AG09319 (cell line): ENCODE data around the gene KLF11.
"Not testable (repeated sequence)": the region's sequence is repeated elsewhere in the genome, so short reads cannot be mapped to it uniquely, and the experiment has no call there.

Experiments
- DNase-seq: peaks from one replicate; pipeline ENCODE4 v3.0.0-alpha.2; 2010; ENCODE audit warnings: low read depth; ENCODE audit errors: extremely low read depth
- CTCF ChIP-seq: IDR thresholded peaks from 2 replicates; pipeline ENCODE4 v1.5.1; 2011; ENCODE audit warnings: low read depth, mild to moderate bottlenecking, inconsistent platforms, low read length, moderate library complexity

Gene KLF11

DNA sequence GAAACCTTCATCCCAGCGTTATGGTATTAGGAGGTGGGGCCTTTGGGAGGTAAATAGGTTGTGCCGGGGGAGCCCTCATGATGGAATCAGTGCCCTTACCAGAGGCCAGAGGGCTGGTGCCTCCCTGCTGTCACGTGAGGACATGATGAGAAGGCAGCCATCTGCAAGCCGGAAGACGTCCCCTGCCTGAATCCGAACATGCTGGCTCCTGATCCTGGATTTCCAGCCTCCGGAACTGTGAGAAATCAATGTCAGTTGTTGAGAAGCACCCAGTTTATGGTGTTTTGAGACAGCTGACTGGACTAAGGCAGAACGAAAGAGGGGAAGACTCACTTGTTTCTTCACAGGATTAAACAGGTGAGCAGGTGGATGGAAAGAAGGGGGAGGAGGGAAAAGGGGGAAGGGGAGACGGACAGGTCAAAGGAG lies 13.0 kb upstream of the KLF11 start:
- no peak for TF ChIP-seq CTCF
- DNase-seq, result no peak

DNA sequence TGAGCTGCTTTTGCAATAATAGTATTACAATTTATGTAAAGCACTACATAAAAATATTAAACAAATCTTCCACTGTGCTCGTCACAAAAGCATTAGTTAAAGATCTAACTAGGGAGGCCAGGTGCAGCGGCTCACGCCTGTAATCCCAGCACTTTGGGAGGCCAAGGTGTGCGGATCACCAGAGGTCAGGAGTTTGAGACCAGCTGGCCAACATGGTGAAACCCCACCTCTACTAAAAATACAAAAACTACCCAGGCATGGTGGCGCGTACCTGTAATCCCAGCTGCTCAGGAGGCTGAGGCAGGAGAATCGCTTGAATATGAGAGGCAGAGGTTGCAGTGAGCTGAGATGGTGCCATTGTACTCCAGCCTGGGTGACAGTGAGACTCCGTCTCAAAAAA lies 12.6 kb upstream of the KLF11 start:
- DNase-seq, result not testable (repeated sequence)

DNA sequence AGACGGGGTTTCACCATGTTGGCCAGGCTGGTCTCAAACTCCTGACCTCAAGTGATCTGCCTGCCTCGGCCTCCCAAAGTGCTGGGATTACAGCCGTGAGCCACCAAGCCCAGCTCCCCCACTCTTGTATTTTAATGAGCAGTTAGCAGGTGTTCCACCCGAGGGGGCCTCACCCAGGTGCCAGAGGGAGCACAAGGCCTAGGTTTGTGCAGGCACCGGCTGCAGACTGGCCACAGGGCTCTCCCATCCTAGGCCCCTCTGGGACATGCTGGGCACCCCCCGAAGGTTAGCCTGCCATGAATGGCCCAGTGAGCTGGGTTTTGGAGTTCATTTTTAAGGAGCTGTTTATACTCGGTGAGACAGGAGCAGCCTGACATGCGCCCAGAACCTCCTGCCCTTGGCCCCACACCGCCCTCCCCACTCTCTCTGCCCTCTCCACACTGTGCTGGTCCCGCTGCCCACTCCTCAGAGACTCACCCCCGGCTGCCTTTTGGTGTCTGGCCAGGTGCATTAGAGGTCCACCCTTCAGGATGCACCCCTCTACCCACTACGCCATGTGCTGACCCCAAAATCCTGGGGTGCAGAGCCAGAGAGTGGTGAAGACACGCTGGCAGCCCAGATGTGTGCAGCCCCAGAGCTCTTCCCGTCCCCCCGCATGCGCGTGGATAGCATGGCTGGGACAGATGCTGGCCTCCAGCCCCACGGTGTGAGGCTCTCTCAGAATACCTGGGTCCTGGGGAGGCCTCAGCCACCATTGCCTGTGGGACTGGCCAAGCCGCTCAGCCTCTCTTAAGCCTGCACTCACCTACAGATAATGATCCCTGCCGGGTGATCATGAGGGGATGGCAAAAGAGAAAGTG lies 11.2 kb upstream of the KLF11 start:
- no peak for TF ChIP-seq CTCF
- no peak for DNase-seq

DNA sequence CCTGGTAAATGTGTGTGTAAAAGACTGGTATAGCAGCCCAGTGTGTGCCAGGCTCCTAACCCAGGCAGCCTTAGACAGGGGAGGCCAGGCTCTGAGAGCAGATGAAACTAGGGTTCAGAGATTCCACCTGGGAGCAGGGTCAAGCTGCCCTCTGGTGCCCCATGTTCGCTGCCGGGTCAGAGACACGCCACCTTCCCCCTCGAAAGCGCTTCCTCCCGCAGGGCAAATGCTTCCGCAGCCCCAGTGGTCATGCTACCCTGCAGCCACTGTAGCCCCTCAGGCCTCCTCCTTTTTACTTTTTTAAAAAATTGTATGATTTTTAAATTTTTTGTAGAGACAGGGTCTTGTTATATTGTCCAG lies 10.6 kb upstream of the KLF11 start:
- TF ChIP-seq CTCF, result no peak
- no peak for DNase-seq

DNA sequence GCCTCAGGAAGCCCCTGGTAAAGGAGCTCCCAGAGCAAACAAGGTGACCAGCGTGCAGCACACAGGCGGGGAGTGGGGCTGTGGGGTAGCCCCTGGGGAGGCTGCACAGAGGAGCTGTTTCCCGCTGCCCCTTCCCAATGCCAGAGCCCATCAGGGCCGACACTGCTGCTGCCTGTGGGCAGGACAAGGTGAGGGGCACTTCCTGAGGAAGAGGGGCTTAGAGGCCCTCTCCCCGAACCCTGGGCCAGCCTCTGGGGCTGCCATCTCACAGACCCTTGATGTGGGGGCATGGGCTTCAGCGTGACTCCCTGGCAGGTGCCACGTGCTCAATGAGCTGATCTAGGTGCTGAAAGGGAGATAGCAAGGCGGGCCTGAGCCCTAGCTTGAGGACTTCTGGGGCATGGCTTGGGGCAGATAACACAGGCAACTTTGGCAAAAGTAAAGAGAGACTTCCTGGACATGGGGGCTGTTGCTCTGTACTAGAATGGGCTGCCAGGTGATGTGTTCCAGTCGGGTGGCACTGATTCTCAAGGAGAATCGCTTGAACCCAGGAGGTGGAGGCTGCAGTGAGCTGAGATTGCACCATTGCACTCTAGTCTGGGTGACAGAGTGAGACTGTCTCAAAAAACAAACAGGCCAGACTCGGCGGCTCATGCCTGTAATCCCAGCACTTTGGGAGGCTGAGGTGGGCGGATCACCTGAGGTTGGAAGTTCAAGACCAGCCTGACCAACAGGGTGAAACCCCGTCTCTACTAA lies 9.9 kb upstream of the KLF11 start:
- TF ChIP-seq CTCF, result no peak
- no peak for DNase-seq

DNA sequence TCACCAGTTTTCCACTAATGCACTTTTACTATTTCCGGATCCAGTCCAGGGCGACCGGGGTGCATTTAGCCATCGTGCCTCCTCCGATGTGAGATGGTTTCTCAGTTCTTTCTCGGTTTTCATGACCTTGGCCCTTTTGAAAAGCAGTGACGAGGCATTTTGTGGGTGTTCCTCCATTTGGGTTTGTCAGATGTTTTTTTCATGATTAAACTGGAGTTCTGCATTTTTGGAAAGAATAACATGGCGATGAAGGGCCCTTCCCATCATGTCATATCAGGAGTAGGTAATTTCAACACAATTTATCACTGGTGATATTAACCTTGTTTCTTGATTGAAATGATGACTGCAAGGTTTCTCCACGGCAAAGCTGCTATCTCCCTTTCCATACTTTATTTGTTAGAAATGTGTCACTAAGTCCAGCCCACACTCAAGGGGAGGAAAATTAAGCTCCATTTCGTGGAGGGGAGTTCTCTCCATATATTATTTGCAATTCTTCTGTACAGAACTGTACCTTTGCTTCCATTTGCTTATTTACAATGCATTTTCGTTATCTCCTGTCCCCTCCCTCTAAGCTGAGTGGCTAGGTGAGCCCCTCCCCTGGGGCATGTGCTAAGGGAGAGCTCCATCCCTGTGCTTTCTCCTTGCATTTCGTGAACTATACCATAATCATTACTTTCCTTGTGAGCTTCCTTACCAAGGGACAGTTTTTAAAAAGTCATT lies 8.9 kb upstream of the KLF11 start:
- no peak for TF ChIP-seq CTCF
- DNase-seq, result no peak

DNA sequence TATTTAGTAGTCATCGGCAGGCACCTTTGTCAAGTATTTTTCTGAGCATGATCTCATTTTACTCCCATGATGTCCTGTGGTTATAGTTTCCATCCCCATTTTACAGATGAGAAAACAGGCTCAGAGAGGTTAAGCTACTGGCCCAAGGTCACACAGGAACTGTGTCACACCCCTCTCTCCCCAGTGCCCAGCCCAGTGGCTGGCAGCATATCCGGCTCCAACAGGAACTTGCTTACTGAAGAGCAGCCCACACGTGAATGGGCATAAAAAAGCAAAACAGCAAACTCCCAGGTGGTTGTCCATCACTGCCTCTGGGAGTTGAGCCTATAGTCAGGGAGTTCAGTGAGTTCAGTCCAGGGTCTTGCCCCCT lies 8.3 kb upstream of the KLF11 start:
- no peak for DNase-seq
- no peak for TF ChIP-seq CTCF
